Adrenal gland (tissue), 12 donors: Measurements from ENCODE around the gene ABCD4. TPM values are rescaled to one million over a fixed set of nuclear protein-coding genes. Genes with fewer than 3 reads are reported as not detected.

Experiments used
- DNase-seq, 7 donors: peaks; one replicate each; pipeline ENCODE4 v3.0.0-alpha.2; 2019 to 2020
- H3K27ac ChIP-seq, 5 donors: fragments of 200-600 bp; sonication (generic) in 4 of 5; 1 replicate in 3 of 5; 2 replicates in 2 of 5; pipeline versions ENCODE4 v1.5.1 to v1.8.0; 2016 to 2020; ENCODE audit warnings: mild to moderate bottlenecking in 1 of 5
- H3K27me3 ChIP-seq: fragments of 200-600 bp; 2 replicates; pipeline ENCODE4 v1.8.0; 2021
- H3K36me3 ChIP-seq, 2 donors: fragments of 200-600 bp; replicated peaks in 1 of 2; 1 replicate in 1 of 2; 2 replicates in 1 of 2; pipeline versions ENCODE4 v1.5.1 to v1.8.0; 2018 to 2022
- H3K4me1 ChIP-seq, 2 donors: fragments of 200-600 bp; replicated peaks in 1 of 2; 1 replicate in 1 of 2; 2 replicates in 1 of 2; pipeline versions ENCODE4 v1.5.1 to v1.8.0; 2018 to 2021
- H3K4me3 ChIP-seq, 4 donors: fragments of 200-600 bp; sonication (generic) in 3 of 4; one replicate each; pipeline ENCODE4 v1.5.1; 2016 to 2018
- H3K9me3 ChIP-seq, 3 donors: fragments of 200-600 bp; sonication (generic) in 1 of 3; replicated peaks in 1 of 3; 1 replicate in 2 of 3; 2 replicates in 1 of 3; pipeline versions ENCODE4 v1.5.1 to v1.8.0; 2016 to 2021
- CTCF ChIP-seq, 6 experiments: fragments of 450-650 bp in 4 of 6; fragments of 200-600 bp in 2 of 6; sonication (generic) in 1 of 6; IDR thresholded peaks; 1 replicate in 5 of 6; 2 replicates in 1 of 6; pipeline versions ENCODE4 v1.5.1 to v1.8.0; 2016 to 2021; ENCODE audit warnings: antibody characterized with exemption in 6 of 6, mild to moderate bottlenecking in 2 of 6, moderate library complexity in 1 of 6
- POLR2A ChIP-seq, 2 donors: fragments of 450-650 bp; IDR thresholded peaks; one replicate each; pipeline ENCODE4 v1.6.1; 2017; ENCODE audit warnings: antibody characterized with exemption in 2 of 2, mild to moderate bottlenecking in 2 of 2, moderate library complexity in 1 of 2
- WGBS, 4 donors: extraction: QIAGEN DNeasy Blood & Tissue Kit in 2 of 4; methylation state at CpG; one replicate each; pipeline versions ENCODE4 v1.1.5 to v1.1.7; 2013 to 2017; 5-methylcytosine and 5-hydroxymethylcytosine counted together
- intact Hi-C, 2 donors: fragments of 100-400 bp; cut with DNase I; formaldehyde crosslinking; loops; one replicate each; pipeline versions ENCODE4 v1.14.1 to v1.15.0; 2022 to 2023
- polyA plus RNA-seq, 3 donors: library from polyadenylated mRNA; stranded (reverse); fragments of 200-250 nt in 2 of 3; fragments of 350-450 nt in 1 of 3; fragmentation: Illumina TruSeq in 1 of 3; extraction: RNeasy Lipid Tissue Mini Kit (QIAGEN cat#74804) in 1 of 3; gene quantifications; one replicate each; pipeline ENCODE4 v1.2.3, GENCODE V29; 2013 to 2014
- total RNA-seq, 9 donors: library from RNA; depleted of rRNA in 4 of 9; stranded (reverse); fragments of >200 nt in 4 of 9; fragments of 120-200 nt in 1 of 9; fragmentation: NEBNext Ultra II Directional in 1 of 9; extraction: Animal tissue kit (Norgen Biotek cat#: 25700) in 1 of 9; gene quantifications; one replicate each; pipeline versions ENCODE4 v1.1.0 to v1.2.4, GENCODE V29; 2013 to 2023
- donor health status: healthy with polysubstance abuse.
- donor health status: Bipolar disorder and iron deficiency.
- donor health status: DM: yes; HTN: yes; CAD: no.
- donor health status: DM: no; HTN: no; CAD: no.
- donor health status: DM: no; HTN: no; CAD: no.
- donor health status: DM: yes; HTN: yes; CAD: no.

The ABCD4 gene
- total and polyA plus RNA-seq, 12 donors, result 18.4 to 111 (median 57.9) TPM

GRCh38 chr14:74313601-74314000 is 10.9 kb upstream of the ABCD4 start:
- no peak for DNase-seq
- no peaks in the 10 kb centered on the region for H3K27me3 ChIP-seq
- TF ChIP-seq CTCF (IDR thresholded peaks at IDR 0.05), result no peak
- TF ChIP-seq POLR2A (IDR thresholded peaks at IDR 0.05), result no peak
- H3K4me3 ChIP-seq, result no peak overlapping the region
- no peaks in the 10 kb centered on the region for H3K9me3 ChIP-seq
- H3K4me1 ChIP-seq, result no peaks in the 10 kb centered on the region
- H3K27ac ChIP-seq, result no peak overlapping the region
- WGBS, 4 donors, result 70 to 80% (median 75%) methylated on average over 5 of the region's 5 CpGs
- H3K36me3 ChIP-seq, result no peaks in the 10 kb centered on the region
- intact Hi-C loops, result no loop called here

- TF ChIP-seq CTCF (IDR thresholded peaks at IDR 0.05) (no peak), POLR2A (IDR thresholded peaks at IDR 0.05) (no peak)
- H3K4me1 ChIP-seq, result no peaks in the 10 kb centered on the region
- H3K27me3 ChIP-seq, result no peaks in the 10 kb centered on the region
- H3K9me3 ChIP-seq, result no peaks in the 10 kb centered on the region
- H3K36me3 ChIP-seq, result no peaks in the 10 kb centered on the region
- intact Hi-C loops, result no loop called here
- no peak overlapping the region for H3K27ac ChIP-seq
- DNase-seq, result no peak
- 79 to 100% (median 86%) methylated on average over 2 of the region's 2 CpGs for WGBS, 4 donors
- H3K4me3 ChIP-seq, result no peak overlapping the region
Observed at GRCh38 chr14:74312161-74312560, 9.4 kb upstream of the ABCD4 start.

- Histone ChIP-seq H3K27ac (no peak overlapping the region), H3K9me3 (no peaks in the 10 kb centered on the region), H3K36me3 (no peaks in the 10 kb centered on the region), H3K4me3 (no peak overlapping the region), H3K27me3 (no peaks in the 10 kb centered on the region), H3K4me1 (no peaks in the 10 kb centered on the region)
- no peak for DNase-seq
- intact Hi-C loops, result no loop called here
- TF ChIP-seq POLR2A (IDR thresholded peaks at IDR 0.05), result no peak
- TF ChIP-seq CTCF (IDR thresholded peaks at IDR 0.05), result no peak
- 73 to 77% (median 75%) methylated on average over 8 of the region's 8 CpGs for WGBS, 4 donors
Observed at GRCh38 chr14:74309125-74310022, 6.6 kb upstream of the ABCD4 start.

GRCh38 chr14:74308695-74309094 is 6.0 kb upstream of the ABCD4 start:
- Histone ChIP-seq H3K4me1 (no peaks in the 10 kb centered on the region), H3K27ac (no peak overlapping the region), H3K27me3 (no peaks in the 10 kb centered on the region), H3K9me3 (no peaks in the 10 kb centered on the region), H3K36me3 (no peaks in the 10 kb centered on the region), H3K4me3 (no peak overlapping the region)
- 47 to 70% (median 59%) methylated on average over 5 of the region's 5 CpGs for WGBS, 4 donors
- intact Hi-C loops, result no loop called here
- no peak for TF ChIP-seq CTCF (IDR thresholded peaks at IDR 0.05)
- no peak for TF ChIP-seq POLR2A (IDR thresholded peaks at IDR 0.05)
- no peak for DNase-seq
